Measurements from ENCODE around the gene CCL8. TPM values are rescaled to one million over a fixed set of nuclear protein-coding genes. Genes with fewer than 3 reads are reported as not detected.
A peak's percentile ranks its signal among the peaks of the same experiment; 100 is the strongest.

CCL8 gene
- total RNA-seq, 1 donor from 2014 or later: not detected

- no peak for TF ChIP-seq CTCF (IDR thresholded peaks at IDR 0.05)
- no peak for DNase-seq (ENCODE audit: low spot score)
- no peaks in the 10 kb centered on the region for H3K9me3 Mint-ChIP-seq (ENCODE audit: low read depth)
- H3K4me3 Mint-ChIP-seq (ENCODE audit: unreplicated experiment): no peak overlapping the region
- no peaks in the 10 kb centered on the region for H3K27me3 Mint-ChIP-seq (ENCODE audit: low read depth)
- H3K27ac Mint-ChIP-seq (ENCODE audit: unreplicated experiment): no peak overlapping the region
- no peaks in the 10 kb centered on the region for H3K36me3 Mint-ChIP-seq (ENCODE audit: low read depth)
- H3K4me1 Mint-ChIP-seq (ENCODE audit: low read depth): peaks cover 33% of the 10 kb centered on the region
Observed at GRCh38 chr17:34311291-34311690, 7.9 kb upstream of the CCL8 start.

DNA sequence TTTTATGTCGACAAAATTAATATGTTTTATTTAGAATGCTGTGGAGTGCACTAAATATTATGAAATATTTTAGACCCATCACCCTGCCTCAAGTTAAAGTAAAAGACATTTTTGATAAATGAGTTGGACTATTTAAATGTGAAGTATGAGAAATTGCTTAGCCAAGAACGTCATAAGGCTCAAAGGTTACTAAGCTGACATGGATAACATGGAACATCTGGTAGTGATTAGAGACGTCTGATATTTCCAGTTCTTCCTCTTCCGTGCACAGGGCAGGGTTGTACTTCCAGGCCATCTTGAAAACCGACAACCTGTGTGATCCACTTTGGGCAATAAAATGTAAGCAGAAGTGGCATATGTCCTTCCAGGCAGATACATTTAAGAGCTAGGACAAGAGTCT, 7.2 kb upstream of the CCL8 start:
- no peak for TF ChIP-seq CTCF (IDR thresholded peaks at IDR 0.05)
- Mint-ChIP-seq H3K27me3 (ENCODE audit: low read depth) (peaks cover 2% of the 10 kb centered on the region), H3K9me3 (ENCODE audit: low read depth) (no peaks in the 10 kb centered on the region), H3K4me1 (ENCODE audit: low read depth) (peaks cover 27% of the 10 kb centered on the region), H3K4me3 (ENCODE audit: unreplicated experiment) (no peak overlapping the region), H3K36me3 (ENCODE audit: low read depth) (no peaks in the 10 kb centered on the region), H3K27ac (ENCODE audit: unreplicated experiment) (no peak overlapping the region)
- DNase-seq (ENCODE audit: low spot score): no peak

GRCh38 chr17:34313164-34313563, 6.1 kb upstream of the CCL8 start:
- H3K27me3 Mint-ChIP-seq (ENCODE audit: low read depth): peaks cover 2% of the 10 kb centered on the region
- no peak for TF ChIP-seq CTCF (IDR thresholded peaks at IDR 0.05)
- no peak for DNase-seq (ENCODE audit: low spot score)
- no peaks in the 10 kb centered on the region for H3K36me3 Mint-ChIP-seq (ENCODE audit: low read depth)
- H3K4me1 Mint-ChIP-seq (ENCODE audit: low read depth): peaks cover 27% of the 10 kb centered on the region
- no peak overlapping the region for H3K27ac Mint-ChIP-seq (ENCODE audit: unreplicated experiment)
- no peaks in the 10 kb centered on the region for H3K9me3 Mint-ChIP-seq (ENCODE audit: low read depth)
- H3K4me3 Mint-ChIP-seq (ENCODE audit: unreplicated experiment): no peak overlapping the region

- no peak for TF ChIP-seq CTCF (IDR thresholded peaks at IDR 0.05)
- no peak for DNase-seq (ENCODE audit: low spot score)
- H3K27me3 Mint-ChIP-seq (ENCODE audit: low read depth): peaks cover 2% of the 10 kb centered on the region
- peak overlapping the region; percentile 62 for H3K27ac Mint-ChIP-seq (ENCODE audit: unreplicated experiment)
- peak overlapping the region; percentile 40 for H3K4me3 Mint-ChIP-seq (ENCODE audit: unreplicated experiment)
- H3K36me3 Mint-ChIP-seq (ENCODE audit: low read depth): no peaks in the 10 kb centered on the region
- H3K9me3 Mint-ChIP-seq (ENCODE audit: low read depth): no peaks in the 10 kb centered on the region
- H3K4me1 Mint-ChIP-seq (ENCODE audit: low read depth): peaks cover 27% of the 10 kb centered on the region
Observed at GRCh38 chr17:34314279-34314678, 5.0 kb upstream of the CCL8 start.

DNA sequence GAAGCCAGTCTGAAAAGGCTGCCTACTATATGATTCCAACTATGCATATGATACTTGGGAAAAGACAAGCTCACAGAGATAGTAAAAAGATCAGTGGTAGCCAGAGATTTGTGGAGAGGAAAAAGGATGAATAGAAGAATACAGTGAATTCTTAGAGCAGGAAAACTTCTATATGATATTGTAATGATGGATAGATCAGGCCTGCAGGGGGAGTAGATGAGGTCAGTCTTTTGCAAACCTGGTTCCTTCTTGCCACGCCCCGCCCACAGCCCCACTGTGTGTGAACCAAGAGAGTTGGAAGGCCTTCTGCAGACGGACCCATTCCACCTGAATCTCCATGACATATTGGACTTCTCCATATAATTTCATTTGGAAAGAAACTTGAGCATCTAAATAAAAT, 761 bp upstream of the CCL8 start:
- H3K27ac Mint-ChIP-seq (ENCODE audit: unreplicated experiment): no peak overlapping the region
- no peak for TF ChIP-seq CTCF (IDR thresholded peaks at IDR 0.05)
- H3K4me3 Mint-ChIP-seq (ENCODE audit: unreplicated experiment): no peak overlapping the region
- no peak for DNase-seq (ENCODE audit: low spot score)
- no peaks in the 10 kb centered on the region for H3K36me3 Mint-ChIP-seq (ENCODE audit: low read depth)
- H3K27me3 Mint-ChIP-seq (ENCODE audit: low read depth): peaks cover 4% of the 10 kb centered on the region
- peaks cover 15% of the 10 kb centered on the region for H3K4me1 Mint-ChIP-seq (ENCODE audit: low read depth)
- peaks cover under 1% of the 10 kb centered on the region for H3K9me3 Mint-ChIP-seq (ENCODE audit: low read depth)

Data from chondrocyte (in vitro differentiated cells).